ENCODE measurements around the gene ACTL10. TPM values are rescaled to one million over a fixed set of nuclear protein-coding genes. Genes with fewer than 3 reads are reported as not detected.

Gene ACTL10
- total and polyA plus RNA-seq, 8 donors: 0.30 to 2.3 (median 0.56) TPM

DNA sequence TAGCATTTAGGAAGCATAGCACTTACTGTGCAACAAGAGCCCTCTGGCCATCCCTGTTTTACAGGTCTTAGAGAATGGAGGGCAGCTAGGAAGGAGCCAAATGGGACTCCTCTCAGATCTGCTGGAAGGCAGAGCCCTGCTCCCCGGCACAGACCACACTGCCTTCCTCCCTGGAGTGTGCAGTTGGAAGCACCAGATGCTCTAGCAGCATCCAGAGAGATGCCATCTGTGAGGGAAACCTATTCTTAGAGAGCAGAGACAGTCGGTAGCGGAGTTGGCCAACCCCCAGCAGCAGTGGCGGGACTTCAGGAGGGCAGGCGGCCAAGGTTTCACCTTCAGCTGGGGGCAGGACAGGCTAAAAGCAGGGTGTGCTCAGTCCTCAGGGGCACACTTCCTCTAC lies 36.1 kb downstream of the ACTL10 start:
- no peaks in the 10 kb centered on the region for H3K4me1 ChIP-seq
- peak; percentile 69 for ATAC-seq
- no peak overlapping the region for H3K4me3 ChIP-seq
- H3K9me3 ChIP-seq: peaks cover 0 to 3% of the 10 kb centered on the region in 2 donors
- H3K27ac ChIP-seq: no peak overlapping the region
- peaks cover 0 to 25% of the 10 kb centered on the region in 2 donors for H3K36me3 ChIP-seq
- TF ChIP-seq, protein P1, sequence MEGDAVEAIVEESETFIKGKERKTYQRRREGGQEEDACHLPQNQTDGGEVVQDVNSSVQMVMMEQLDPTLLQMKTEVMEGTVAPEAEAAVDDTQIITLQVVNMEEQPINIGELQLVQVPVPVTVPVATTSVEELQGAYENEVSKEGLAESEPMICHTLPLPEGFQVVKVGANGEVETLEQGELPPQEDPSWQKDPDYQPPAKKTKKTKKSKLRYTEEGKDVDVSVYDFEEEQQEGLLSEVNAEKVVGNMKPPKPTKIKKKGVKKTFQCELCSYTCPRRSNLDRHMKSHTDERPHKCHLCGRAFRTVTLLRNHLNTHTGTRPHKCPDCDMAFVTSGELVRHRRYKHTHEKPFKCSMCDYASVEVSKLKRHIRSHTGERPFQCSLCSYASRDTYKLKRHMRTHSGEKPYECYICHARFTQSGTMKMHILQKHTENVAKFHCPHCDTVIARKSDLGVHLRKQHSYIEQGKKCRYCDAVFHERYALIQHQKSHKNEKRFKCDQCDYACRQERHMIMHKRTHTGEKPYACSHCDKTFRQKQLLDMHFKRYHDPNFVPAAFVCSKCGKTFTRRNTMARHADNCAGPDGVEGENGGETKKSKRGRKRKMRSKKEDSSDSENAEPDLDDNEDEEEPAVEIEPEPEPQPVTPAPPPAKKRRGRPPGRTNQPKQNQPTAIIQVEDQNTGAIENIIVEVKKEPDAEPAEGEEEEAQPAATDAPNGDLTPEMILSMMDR (IDR thresholded peaks at IDR 0.05): no peak
- intact Hi-C loops (cut with DNase I): no loop called here
- H3K27me3 ChIP-seq: no peaks in the 10 kb centered on the region
- peak in 1 of 4 donors; percentile 59 for DNase-seq

DNA sequence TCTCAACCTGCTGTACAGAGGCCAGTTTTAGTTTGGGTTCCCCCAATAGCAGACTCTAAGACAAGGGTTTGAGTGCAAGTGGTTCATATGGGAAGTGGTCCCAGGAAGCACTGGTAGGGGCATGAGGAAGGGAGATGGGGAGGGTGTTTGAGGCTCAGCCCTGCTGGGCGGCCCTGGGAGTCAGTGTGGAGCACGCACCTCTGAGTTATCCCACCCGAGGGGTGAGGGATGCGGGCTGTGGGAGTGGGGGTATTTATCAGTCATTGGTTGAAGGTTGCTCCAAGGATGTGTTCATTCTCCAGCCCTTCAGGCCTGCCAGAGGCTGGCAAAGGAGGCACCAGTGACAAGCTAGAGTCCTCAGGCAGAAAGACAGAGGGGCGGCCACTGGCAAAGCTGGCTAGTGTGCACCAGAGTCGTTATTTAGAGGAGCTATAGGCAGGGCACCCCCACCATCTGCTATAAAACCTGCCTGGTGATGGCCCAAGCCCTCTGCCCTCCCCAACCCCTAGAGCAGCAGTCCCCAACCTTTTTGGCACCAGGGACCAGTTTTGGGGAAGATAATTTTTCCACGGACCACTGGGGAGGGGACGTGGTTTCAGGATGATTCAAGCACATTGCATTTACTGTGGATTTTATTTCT lies 36.9 kb downstream of the ACTL10 start:
- DNase-seq (peak in 1 of 4 donors; percentile 23), ATAC-seq (no peak)
- H3K27me3 ChIP-seq: no peaks in the 10 kb centered on the region
- H3K4me3 ChIP-seq: no peak overlapping the region
- H3K9me3 ChIP-seq: peaks cover 0 to 3% of the 10 kb centered on the region in 2 donors
- H3K4me1 ChIP-seq: no peaks in the 10 kb centered on the region
- intact Hi-C loops (cut with DNase I): no loop called here
- TF ChIP-seq, protein P1 (IDR thresholded peaks at IDR 0.05): no peak
- no peak overlapping the region for H3K27ac ChIP-seq
- H3K36me3 ChIP-seq: peaks cover 0 to 27% of the 10 kb centered on the region in 2 donors

DNA sequence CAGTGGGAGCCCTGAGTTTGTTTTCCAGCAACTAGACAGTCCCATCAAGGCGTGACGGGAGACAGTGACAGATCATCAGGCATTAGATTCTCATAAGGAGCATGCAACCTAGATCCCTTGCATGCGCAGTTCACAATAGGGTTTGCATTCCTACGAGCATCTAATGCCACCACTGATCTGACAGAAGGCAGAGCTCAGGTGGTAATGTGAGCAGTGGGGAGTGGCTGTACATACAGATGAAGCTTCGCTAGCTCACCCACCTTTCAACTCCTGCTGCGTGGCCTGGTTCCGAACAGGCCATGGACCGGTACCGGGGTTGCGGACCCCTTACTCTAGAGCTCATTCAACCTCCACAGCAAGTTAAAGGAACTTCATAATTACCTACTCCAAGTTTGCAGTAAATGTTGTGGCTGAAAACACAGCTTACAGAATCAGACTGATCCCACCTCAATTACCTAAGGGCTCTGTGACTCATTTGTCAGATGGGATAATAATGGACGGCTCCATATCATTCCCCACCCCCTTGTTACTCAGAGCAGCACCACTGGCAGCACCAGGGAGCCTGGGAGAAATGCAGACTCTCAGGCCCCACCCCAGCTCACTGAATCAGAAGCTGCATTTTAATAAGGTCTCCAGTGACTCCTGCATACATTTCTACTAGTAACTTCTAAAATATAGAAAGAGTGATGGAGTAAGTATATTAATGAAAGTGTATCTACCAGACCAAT lies 37.6 kb downstream of the ACTL10 start:
- H3K4me1 ChIP-seq: no peaks in the 10 kb centered on the region
- no peaks in the 10 kb centered on the region for H3K27me3 ChIP-seq
- TF ChIP-seq, protein P1 (IDR thresholded peaks at IDR 0.05): no peak
- no peak for ATAC-seq
- H3K36me3 ChIP-seq: peaks cover 0 to 27% of the 10 kb centered on the region in 2 donors
- peaks cover 0 to 3% of the 10 kb centered on the region in 2 donors for H3K9me3 ChIP-seq
- no peak overlapping the region for H3K27ac ChIP-seq
- intact Hi-C loops (cut with DNase I): no loop called here
- no peak overlapping the region for H3K4me3 ChIP-seq
- no peak for DNase-seq

DNA sequence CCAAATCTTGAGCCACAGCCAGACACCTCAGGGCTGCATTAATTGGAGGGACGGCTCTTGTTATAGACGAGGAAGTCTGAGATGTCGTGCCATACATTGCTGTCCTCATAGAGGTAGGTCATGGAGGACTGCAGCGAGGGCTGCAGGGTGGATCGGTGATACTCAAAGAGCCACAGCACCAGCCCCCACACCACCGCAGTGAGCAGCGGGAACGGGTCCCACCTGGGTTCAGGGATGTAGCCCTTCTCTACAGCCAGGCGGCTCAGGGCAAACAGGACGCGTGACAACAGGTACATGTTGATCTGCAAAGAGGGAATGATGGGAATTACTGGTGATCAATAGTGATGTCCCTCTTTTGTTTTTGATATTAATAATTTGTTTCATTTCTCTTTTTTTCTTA lies 40.9 kb downstream of the ACTL10 start:
- DNase-seq: no peak
- Histone ChIP-seq H3K36me3 (peaks cover 0 to 50% of the 10 kb centered on the region in 2 donors), H3K27ac (no peak overlapping the region), H3K4me1 (no peaks in the 10 kb centered on the region), H3K9me3 (no peaks in the 10 kb centered on the region), H3K4me3 (no peak overlapping the region), H3K27me3 (no peaks in the 10 kb centered on the region)
- TF ChIP-seq, protein P1 (IDR thresholded peaks at IDR 0.05): no peak
- no peak for ATAC-seq
- intact Hi-C loops (cut with DNase I): no loop called here

DNA sequence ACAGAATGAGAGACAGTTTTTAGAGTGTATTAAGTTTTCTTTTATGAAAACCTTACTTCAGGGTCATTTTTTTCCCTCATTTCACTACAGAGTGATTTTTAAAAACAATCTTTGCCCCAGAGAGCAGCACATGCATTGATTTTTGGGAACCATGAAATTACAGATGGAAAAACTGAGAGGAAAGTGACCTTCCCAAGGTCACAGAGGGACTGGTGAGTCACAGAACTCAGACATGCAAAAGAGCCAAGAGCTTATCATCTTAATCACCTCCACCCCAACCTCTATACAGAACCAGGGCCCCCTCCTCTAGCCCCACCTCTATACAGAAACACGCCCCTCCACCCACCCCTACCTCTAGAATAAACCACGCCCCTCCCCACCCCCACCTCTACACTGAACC lies 42.7 kb downstream of the ACTL10 start:
- ATAC-seq: peak; percentile 72

More for the DNA sequence above, 42.7 kb downstream of the ACTL10 start:
- H3K9me3 ChIP-seq: no peaks in the 10 kb centered on the region
- TF ChIP-seq, protein P1 (IDR thresholded peaks at IDR 0.05): no peak
- H3K27me3 ChIP-seq: no peaks in the 10 kb centered on the region
- no peak overlapping the region for H3K4me3 ChIP-seq
- no peaks in the 10 kb centered on the region for H3K4me1 ChIP-seq
- peaks cover 0 to 67% of the 10 kb centered on the region in 2 donors for H3K36me3 ChIP-seq
- intact Hi-C loops (cut with DNase I): no loop called here
- peak overlapping the region in 1 of 2 donors; percentile 15 for H3K27ac ChIP-seq
- DNase-seq: no peak

Measured in left lung (tissue), 10 donors.